Caki2 (cell line): ENCODE results near the gene TSEN34. TPM values are rescaled to one million over a fixed set of nuclear protein-coding genes. Genes with fewer than 3 reads are reported as not detected.
"Not testable (repeated sequence)": the region's sequence is repeated elsewhere in the genome, so short reads cannot be mapped to it uniquely, and the experiment has no call there.

ENCODE experiments used
- DNase-seq: peaks from one replicate; pipeline ENCODE4 v3.0.0-alpha.2; 2015; ENCODE audit warnings: low read depth
- in situ Hi-C: cut with HindIII; loops from 2 replicates; pipeline ENCODE4 v1.10.0; 2016; ENCODE audit warnings: low sequenced_read_pairs, low pct_unique_long_range_greater_than_20kb, mixed read lengths
- total RNA-seq: library from RNA; depleted of rRNA; stranded (reverse); fragments of >200 nt; shearing (Covaris generic); gene quantifications from 2 replicates; pipeline ENCODE4 v1.2.3, GENCODE V29; 2014; ENCODE audit warnings: low replicate concordance

TSEN34 gene
- total RNA-seq, 1 experiment from 2014 or later, result 219 TPM

GRCh38 chr19:54179921-54180461 is 11.1 kb upstream of the TSEN34 start:
- peak; percentile 80 for DNase-seq
- in situ Hi-C loops, result no loop called here

- DNase-seq, result no peak
- in situ Hi-C loops, result no loop called here
These were observed 10.4 kb upstream of the TSEN34 start for GRCh38 chr19:54180691-54181091.

- in situ Hi-C loops, DNase-seq: not testable (repeated sequence)
These were observed 9.2 kb upstream of the TSEN34 start for GRCh38 chr19:54181894-54182293.

- DNase-seq, result no peak
- in situ Hi-C loops, result no loop called here
These were observed 7.7 kb upstream of the TSEN34 start for GRCh38 chr19:54183431-54183830.

DNA sequence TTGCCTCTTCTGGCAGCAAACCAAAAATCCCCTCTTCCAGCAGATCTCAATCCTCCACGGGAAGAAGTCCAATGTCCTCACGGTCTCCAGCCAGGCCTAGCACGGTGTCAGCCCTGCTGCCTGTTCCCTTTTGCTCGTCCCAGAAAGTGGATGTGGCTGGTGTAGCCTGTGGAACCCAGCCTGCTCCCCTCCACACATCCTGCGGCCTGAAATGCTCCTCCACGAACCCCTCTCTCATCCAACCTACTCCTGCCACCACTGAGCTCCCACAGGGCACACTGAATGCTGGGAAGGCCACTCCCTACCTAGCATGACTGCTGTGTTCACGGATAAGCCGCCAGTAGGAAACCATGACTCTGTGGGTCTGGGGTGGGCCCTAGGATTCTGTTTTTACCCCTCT is 4.8 kb upstream of the TSEN34 start:
- no peak for DNase-seq
- in situ Hi-C loops, result no loop called here

DNA sequence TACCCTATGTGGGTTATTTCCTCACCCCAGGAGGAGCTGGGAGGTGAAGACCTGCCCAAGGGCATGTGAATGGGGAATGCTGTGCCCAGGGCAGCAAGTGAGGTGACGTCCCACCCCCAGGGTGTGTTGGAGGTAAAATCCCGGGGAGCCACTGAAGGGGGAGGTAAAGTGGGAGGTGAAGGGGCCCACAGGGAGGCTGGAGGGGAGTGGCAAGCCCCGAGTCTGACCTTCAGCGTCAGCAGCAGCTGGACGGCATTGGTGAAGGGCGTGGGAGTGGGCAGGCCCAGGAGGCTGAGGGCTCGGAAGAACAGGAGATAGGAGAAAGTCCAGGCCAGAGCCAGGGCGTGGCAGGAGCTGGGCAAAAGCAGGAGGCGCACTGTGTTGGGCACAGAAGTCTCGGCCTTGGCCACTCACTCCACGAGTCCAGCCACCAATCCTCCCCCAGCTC is 4.2 kb upstream of the TSEN34 start:
- in situ Hi-C loops, result no loop called here
- DNase-seq, result no peak

DNA sequence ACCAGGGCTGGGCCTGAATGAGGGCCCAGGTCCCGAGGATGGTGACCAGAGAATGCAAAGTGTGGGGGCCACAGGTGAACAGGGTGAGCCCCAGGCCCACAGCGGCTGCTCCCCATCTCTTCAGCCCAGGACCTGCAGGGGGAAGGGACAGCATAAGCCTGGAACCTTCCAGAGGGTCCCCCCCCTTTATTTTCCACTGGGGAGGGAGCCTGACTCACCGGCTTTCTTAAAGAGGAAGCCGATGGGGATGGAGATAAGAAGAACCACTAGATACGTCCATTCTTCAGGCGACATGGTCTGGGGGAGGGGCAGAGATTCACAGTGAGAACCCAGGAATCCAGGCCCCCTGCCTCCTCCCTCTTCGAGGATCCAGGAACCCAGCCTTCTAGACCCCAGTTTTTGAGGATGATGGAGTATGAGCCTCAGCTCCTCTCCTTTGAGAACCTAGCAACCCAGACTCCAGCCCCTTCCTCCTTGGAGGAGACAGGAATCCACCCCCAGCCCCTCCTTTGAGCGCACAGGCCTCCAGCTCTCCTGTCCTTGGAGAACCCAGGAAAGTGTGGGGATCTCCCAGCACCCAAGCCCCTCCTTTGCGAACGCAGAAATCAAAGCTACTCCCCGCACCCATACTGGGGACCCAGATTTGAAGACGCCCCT is 2.8 kb upstream of the TSEN34 start:
- in situ Hi-C loops, result no loop called here
- DNase-seq, result peak; percentile 51

DNA sequence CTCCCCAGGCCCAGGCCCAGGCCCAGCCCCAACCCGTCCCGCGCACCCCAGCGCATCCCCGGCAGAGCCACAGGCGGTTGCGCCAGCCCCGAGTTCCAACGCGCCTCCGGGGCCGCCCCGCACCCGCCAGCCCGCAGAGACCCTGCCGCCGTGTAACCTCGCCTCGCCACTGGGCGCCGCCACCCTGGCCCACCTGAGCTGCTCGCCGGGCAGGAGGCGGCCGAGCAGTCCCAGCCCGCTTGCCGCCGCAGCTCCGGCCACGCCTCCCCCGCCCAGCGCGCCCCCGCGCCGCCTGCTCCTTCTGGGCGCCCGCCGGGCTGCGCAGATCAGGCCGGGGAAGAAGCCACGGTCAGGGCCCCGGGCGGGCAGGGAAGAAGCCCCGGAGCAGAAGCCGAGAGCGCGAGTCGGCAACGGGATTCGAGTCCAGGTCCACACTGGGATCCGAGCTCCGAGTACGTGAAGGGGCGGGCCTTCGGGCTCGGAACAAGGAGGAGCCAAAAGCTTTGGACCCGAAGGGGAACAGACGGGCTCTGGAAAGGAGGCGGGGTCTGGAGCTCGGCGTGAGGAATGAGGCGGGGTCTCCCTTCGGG is 1.9 kb upstream of the TSEN34 start, which contains the start of gene MBOAT7:
MBOAT7 (minus strand) TSS at position 436 of the 590 bp plus-strand sequence. CDS start 1,072 bp downstream, outside the sequence.
- in situ Hi-C loops, result no loop called here
- DNase-seq, result no peak

- in situ Hi-C loops, result no loop called here
- DNase-seq, result peak; percentile 100
These were observed 1.2 kb upstream of the TSEN34 start for GRCh38 chr19:54189735-54190502.

GRCh38 chr19:54190503-54191010 is 551 bp upstream of the TSEN34 start:
- in situ Hi-C loops, result no loop called here
- DNase-seq, result peak; percentile 100

GRCh38 chr19:54191811-54192453 is 824 bp downstream of the TSEN34 start:
- no peak for DNase-seq
- in situ Hi-C loops, result no loop called here

GRCh38 chr19:54193011-54193410 is 1.9 kb downstream of the TSEN34 start:
- in situ Hi-C loops, result no loop called here
- no peak for DNase-seq

DNA sequence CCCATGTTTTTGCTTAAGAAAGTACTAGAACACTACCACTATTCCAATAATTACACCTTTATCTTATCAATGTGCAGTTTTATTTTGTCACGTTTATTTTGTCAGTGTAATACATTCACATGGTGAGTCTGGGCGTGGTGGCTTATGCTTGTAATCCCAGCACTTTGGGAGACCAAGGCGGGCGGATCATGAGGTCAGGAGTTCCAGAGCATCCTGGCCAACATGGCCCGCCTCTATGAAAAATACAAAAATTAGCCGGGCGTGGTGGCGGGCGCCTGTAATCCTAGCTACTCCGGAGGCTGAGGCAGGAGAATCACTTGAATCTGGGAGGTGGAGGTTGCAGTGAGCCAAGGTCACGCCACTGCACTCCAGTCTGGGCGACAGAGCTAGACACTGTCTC is 3.4 kb downstream of the TSEN34 start:
- in situ Hi-C loops, DNase-seq: not testable (repeated sequence)

DNA sequence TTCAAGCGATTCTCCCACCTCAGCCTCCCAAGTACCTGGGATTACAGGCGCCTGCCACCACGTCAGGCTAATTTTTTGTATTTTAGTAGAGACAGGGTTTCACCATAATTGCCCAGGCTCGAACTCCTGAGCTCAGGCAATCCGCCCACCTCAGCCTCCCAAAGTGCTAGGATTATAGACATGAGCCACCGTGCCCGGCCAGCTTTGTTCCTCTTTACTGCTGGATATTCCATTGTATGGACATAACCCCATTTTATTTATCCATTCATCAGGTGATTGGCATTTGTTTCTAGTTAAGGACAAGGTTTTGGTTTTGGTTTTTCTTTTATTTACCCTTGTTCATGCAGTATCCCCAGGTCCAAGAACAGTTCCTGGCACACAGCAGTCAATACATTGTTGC is 5.4 kb downstream of the TSEN34 start:
- no peak for DNase-seq
- in situ Hi-C loops, result no loop called here

- in situ Hi-C loops, result no loop called here
- DNase-seq, result no peak
These were observed 6.0 kb downstream of the TSEN34 start for GRCh38 chr19:54197121-54197520.

DNA sequence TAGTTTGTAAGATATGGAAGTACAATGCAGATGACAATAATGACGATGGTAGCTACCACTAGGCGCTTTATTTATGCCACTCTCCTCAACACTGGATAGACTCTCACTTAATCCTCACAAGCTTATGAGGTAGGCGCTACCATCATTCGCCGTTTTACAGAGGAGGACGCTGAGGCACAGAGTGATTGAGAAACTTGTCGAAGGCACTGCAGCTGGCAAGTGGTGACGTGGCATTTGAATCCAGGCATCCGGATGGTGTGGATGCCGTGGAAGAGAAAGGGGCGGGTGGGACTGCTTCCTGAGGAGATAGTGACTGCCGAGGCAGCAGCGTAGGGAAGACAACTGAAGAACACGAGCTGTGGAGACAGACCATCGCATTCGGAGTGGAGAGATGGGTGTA is 8.3 kb downstream of the TSEN34 start:
- DNase-seq, result no peak
- in situ Hi-C loops, result no loop called here

DNA sequence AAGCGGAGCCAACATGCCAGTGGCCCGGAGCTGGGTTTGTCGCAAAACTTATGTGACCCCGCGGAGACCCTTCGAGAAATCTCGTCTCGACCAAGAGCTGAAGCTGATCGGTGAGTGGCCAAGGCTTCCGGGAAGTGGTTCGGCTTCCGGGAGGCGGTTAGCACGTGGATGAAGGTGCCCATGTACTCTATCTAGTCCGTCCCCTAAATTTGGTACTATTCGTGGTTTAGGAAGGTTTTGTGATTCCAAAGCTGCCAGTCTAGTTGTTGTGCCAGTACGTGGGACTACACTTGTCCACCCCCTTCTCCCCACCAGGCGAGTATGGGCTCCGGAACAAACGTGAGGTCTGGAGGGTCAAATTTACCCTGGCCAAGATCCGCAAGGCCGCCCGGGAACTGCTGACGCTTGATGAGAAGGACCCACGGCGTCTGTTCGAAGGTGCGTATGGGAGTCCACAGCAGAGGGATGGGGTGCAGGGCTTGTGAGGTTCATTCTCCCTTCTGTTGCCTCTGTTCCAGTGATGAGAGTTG is 10.1 kb downstream of the TSEN34 start:
- DNase-seq, result no peak
- in situ Hi-C loops, result no loop called here

- in situ Hi-C loops, result no loop called here
- DNase-seq, result peak; percentile 61
These were observed 10.9 kb downstream of the TSEN34 start for GRCh38 chr19:54201980-54202379.
